Neural cell (in vitro differentiated cells): ENCODE measurements around the gene PROCA1.

Experiments used
- CTCF ChIP-seq: fragments of 450-650 bp; IDR thresholded peaks from 2 replicates; pipeline ENCODE4 v1.5.1; 2014; ENCODE audit warnings: antibody characterized with exemption, mild to moderate bottlenecking, moderate library complexity; ENCODE audit not compliant: poor library complexity, severe bottlenecking
- EP300 ChIP-seq: fragments of 450-650 bp; conservative IDR thresholded peaks from 2 replicates; pipeline ENCODE4 v1.6.1; 2014; ENCODE audit warnings: antibody characterized with exemption, mild to moderate bottlenecking, moderate library complexity; ENCODE audit not compliant: poor library complexity, severe bottlenecking
- EZH2 ChIP-seq: fragments of 200-600, 300-800 bp; shearing (Covaris generic), sonication (generic); IDR thresholded peaks from 2 replicates; pipeline ENCODE4 v1.6.1; 2014; ENCODE audit warnings: antibody characterized with exemption, low read length, borderline replicate concordance, mild to moderate bottlenecking; ENCODE audit not compliant: insufficient read depth, poor library complexity, severe bottlenecking
- MXI1 ChIP-seq: fragments of 450-650 bp; conservative IDR thresholded peaks from 2 replicates; pipeline ENCODE4 v1.6.1; 2014; ENCODE audit warnings: antibody characterized with exemption, mild to moderate bottlenecking; ENCODE audit not compliant: poor library complexity, severe bottlenecking
- RAD21 ChIP-seq: fragments of 450-650 bp; conservative IDR thresholded peaks from 2 replicates; pipeline ENCODE4 v1.6.1; 2014; ENCODE audit warnings: antibody characterized with exemption, mild to moderate bottlenecking, moderate library complexity

GRCh38 chr17:28747801-28748750 is 36.4 kb upstream of the PROCA1 start:
- TF ChIP-seq CTCF (no peak), MXI1 (no peak), EP300 (no peak), RAD21 (no peak), EZH2 (no peak)
